DOHH2 (cell line): ENCODE results near the gene FAM228B.

Source experiments
- EZH2phosphoT487 ChIP-seq: fragments of 200-600 bp; sonication (generic); IDR thresholded peaks from 2 replicates; pipeline ENCODE4 v1.6.1; 2017; ENCODE audit warnings: borderline replicate concordance, mild to moderate bottlenecking, antibody characterized with exemption, low read length, moderate library complexity, mixed read lengths
- TF ChIP-seq, protein P1 (sequence below): fragments of 200-600 bp; sonication (generic); IDR thresholded peaks from one replicate; pipeline ENCODE4 v1.5.1; 2014; ENCODE audit warnings: antibody characterized with exemption, mild to moderate bottlenecking, low read depth, low read length; ENCODE audit not compliant: poor library complexity, severe bottlenecking

GRCh38 chr2:24163186-24163585 lies 39.9 kb downstream of the FAM228B start:
- TF ChIP-seq, protein P1, sequence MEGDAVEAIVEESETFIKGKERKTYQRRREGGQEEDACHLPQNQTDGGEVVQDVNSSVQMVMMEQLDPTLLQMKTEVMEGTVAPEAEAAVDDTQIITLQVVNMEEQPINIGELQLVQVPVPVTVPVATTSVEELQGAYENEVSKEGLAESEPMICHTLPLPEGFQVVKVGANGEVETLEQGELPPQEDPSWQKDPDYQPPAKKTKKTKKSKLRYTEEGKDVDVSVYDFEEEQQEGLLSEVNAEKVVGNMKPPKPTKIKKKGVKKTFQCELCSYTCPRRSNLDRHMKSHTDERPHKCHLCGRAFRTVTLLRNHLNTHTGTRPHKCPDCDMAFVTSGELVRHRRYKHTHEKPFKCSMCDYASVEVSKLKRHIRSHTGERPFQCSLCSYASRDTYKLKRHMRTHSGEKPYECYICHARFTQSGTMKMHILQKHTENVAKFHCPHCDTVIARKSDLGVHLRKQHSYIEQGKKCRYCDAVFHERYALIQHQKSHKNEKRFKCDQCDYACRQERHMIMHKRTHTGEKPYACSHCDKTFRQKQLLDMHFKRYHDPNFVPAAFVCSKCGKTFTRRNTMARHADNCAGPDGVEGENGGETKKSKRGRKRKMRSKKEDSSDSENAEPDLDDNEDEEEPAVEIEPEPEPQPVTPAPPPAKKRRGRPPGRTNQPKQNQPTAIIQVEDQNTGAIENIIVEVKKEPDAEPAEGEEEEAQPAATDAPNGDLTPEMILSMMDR: no peak
- TF ChIP-seq EZH2phosphoT487: no peak
